Epithelial cell of esophagus (primary cell): ENCODE results near the gene TRPM3.

ENCODE experiments used
- DNase-seq: peaks from one replicate; pipeline ENCODE4 v3.0.0; 2010; ENCODE audit warnings: low read depth
- H3K4me3 ChIP-seq: 2 replicates; pipeline ENCODE4 v1.5.1; 2011; ENCODE audit warnings: mild to moderate bottlenecking, low read length, control low read depth
- CTCF ChIP-seq: IDR thresholded peaks from 2 replicates; pipeline ENCODE4 v1.5.1; 2011; ENCODE audit warnings: low read depth, mild to moderate bottlenecking, low read length, control low read depth, inconsistent platforms; ENCODE audit not compliant: insufficient read depth; ENCODE audit errors: missing control alignments

Gene TRPM3

GRCh38 chr9:70852711-70853240 is 268.6 kb downstream of the TRPM3 start:
- H3K4me3 ChIP-seq, result no peak overlapping the region
- no peak for TF ChIP-seq CTCF
- no peak for DNase-seq

- no peak for TF ChIP-seq CTCF
- DNase-seq, result no peak
- H3K4me3 ChIP-seq, result no peak overlapping the region
Measured at GRCh38 chr9:70840266-70840665, 281.2 kb downstream of the TRPM3 start.

- H3K4me3 ChIP-seq, result no peak overlapping the region
- DNase-seq, result peak; percentile 73
- no peak for TF ChIP-seq CTCF
Measured at GRCh38 chr9:70835323-70835722, 286.1 kb downstream of the TRPM3 start.

GRCh38 chr9:70832492-70832891 is 288.9 kb downstream of the TRPM3 start:
- DNase-seq, result peak; percentile 58
- no peak overlapping the region for H3K4me3 ChIP-seq
- no peak for TF ChIP-seq CTCF

- DNase-seq, result no peak
- no peak overlapping the region for H3K4me3 ChIP-seq
- TF ChIP-seq CTCF, result no peak
Measured at GRCh38 chr9:70830618-70831017, 290.8 kb downstream of the TRPM3 start.

- H3K4me3 ChIP-seq, result no peak overlapping the region
- TF ChIP-seq CTCF, result no peak
- no peak for DNase-seq
Measured at GRCh38 chr9:70829591-70830265, 291.7 kb downstream of the TRPM3 start.

- TF ChIP-seq CTCF, result no peak
- no peak for DNase-seq
- H3K4me3 ChIP-seq, result no peak overlapping the region
Measured at GRCh38 chr9:70826562-70826961, 294.9 kb downstream of the TRPM3 start.
